Left ventricle myocardium inferior (tissue), 1 donor: ENCODE measurements around the gene PCDHA2. TPM values are rescaled to one million over a fixed set of nuclear protein-coding genes. Genes with fewer than 3 reads are reported as not detected.
A peak's percentile ranks its signal among the peaks of the same experiment; 100 is the strongest.
"Not testable (repeated sequence)": the region's sequence is repeated elsewhere in the genome, so short reads cannot be mapped to it uniquely, and the experiment has no call there.

Experiments used
- DNase-seq: peaks from one replicate; pipeline ENCODE4 v3.0.0-alpha.2; 2020
- H3K27ac ChIP-seq: fragments of 200-600 bp; replicated peaks from 2 replicates; pipeline ENCODE4 v1.8.0; 2021
- H3K27me3 ChIP-seq: fragments of 200-600 bp; 2 replicates; pipeline ENCODE4 v1.8.0; 2021; ENCODE audit warnings: low read depth
- H3K36me3 ChIP-seq: fragments of 200-600 bp; 2 replicates; pipeline ENCODE4 v1.8.0; 2021
- H3K4me1 ChIP-seq: fragments of 200-600 bp; 2 replicates; pipeline ENCODE4 v1.8.0; 2021
- H3K4me3 ChIP-seq: fragments of 200-600 bp; 2 replicates; pipeline ENCODE4 v1.8.0; 2021; ENCODE audit warnings: mild to moderate bottlenecking, moderate library complexity
- H3K9me3 ChIP-seq: fragments of 200-600 bp; replicated peaks from 2 replicates; pipeline ENCODE4 v1.8.0; 2021
- CTCF ChIP-seq: fragments of 200-600 bp; IDR thresholded peaks from 2 replicates; pipeline ENCODE4 v1.8.0; 2021; ENCODE audit warnings: antibody characterized with exemption, mild to moderate bottlenecking, borderline replicate concordance
- intact Hi-C: fragments of 100-400 bp; cut with micrococcal nuclease; formaldehyde crosslinking; loops from one replicate; pipeline ENCODE4 v1.11.0; 2022
- total RNA-seq: library from RNA; stranded (reverse); fragmentation: NEBNext Ultra II Directional; extraction: Animal tissue kit (Norgen Biotek cat#: 25700); gene quantifications from one replicate; pipeline ENCODE4 v1.2.1, GENCODE V29; 2021
- donor health status: DM: no; HTN: yes; CAD: no; lungs with severe emphysema.

Gene PCDHA2
- total RNA-seq, 1 donor from 2014 or later = not detected

GRCh38 chr5:140823475-140823874 is 28.8 kb downstream of the PCDHA2 start:
- intact Hi-C loops = no loop called here
- no peak for DNase-seq
- peaks cover 51% of the 10 kb centered on the region for H3K9me3 ChIP-seq
- no peak overlapping the region for H3K4me3 ChIP-seq
- peaks cover 74% of the 10 kb centered on the region for H3K27me3 ChIP-seq
- no peaks in the 10 kb centered on the region for H3K4me1 ChIP-seq
- no peaks in the 10 kb centered on the region for H3K36me3 ChIP-seq
- no peak overlapping the region for H3K27ac ChIP-seq
- TF ChIP-seq CTCF = no peak

- H3K27me3 ChIP-seq = peaks cover 93% of the 10 kb centered on the region
- H3K4me1 ChIP-seq = no peaks in the 10 kb centered on the region
- no peak within 1 kb of the TSS for H3K27ac ChIP-seq
- peaks cover 64% of the 10 kb centered on the region for H3K9me3 ChIP-seq
- no peak for DNase-seq
- no peak within 1 kb of the TSS for H3K4me3 ChIP-seq
- no peaks in the 10 kb centered on the region for H3K36me3 ChIP-seq
- intact Hi-C loops = no loop called here
- no peak for TF ChIP-seq CTCF
Observed at GRCh38 chr5:140827704-140828361, 33.2 kb downstream of the PCDHA2 start, which contains the start of gene PCDHA6. TSS of gene PCDHA6 (plus strand) at chr5:140827960. CDS start at chr5:140828092, 132 bp downstream.

- Histone ChIP-seq H3K36me3 (no peaks in the 10 kb centered on the region), H3K4me1 (no peaks in the 10 kb centered on the region), H3K9me3 (peaks cover 59% of the 10 kb centered on the region), H3K4me3 (no peak overlapping the region), H3K27me3 (peaks cover 93% of the 10 kb centered on the region), H3K27ac (no peak overlapping the region)
- intact Hi-C loops = no loop called here
- DNase-seq = no peak
- no peak for TF ChIP-seq CTCF
Observed at GRCh38 chr5:140828362-140828737, 33.7 kb downstream of the PCDHA2 start.

- H3K36me3 ChIP-seq, intact Hi-C loops, DNase-seq, H3K4me3 ChIP-seq, H3K27ac ChIP-seq, H3K4me1 ChIP-seq: not testable (repeated sequence)
- Histone ChIP-seq H3K27me3 (peaks cover 92% of the 10 kb centered on the region), H3K9me3 (peaks cover 59% of the 10 kb centered on the region)
Observed at GRCh38 chr5:140829511-140830501, 35.2 kb downstream of the PCDHA2 start.

- no peak for TF ChIP-seq CTCF
- H3K27me3 ChIP-seq = peaks cover 86% of the 10 kb centered on the region
- no peaks in the 10 kb centered on the region for H3K4me1 ChIP-seq
- H3K36me3 ChIP-seq = no peaks in the 10 kb centered on the region
- H3K27ac ChIP-seq = no peak within 1 kb of the TSS
- H3K4me3 ChIP-seq = peak within 1 kb of the TSS; percentile 27
- H3K9me3 ChIP-seq = peaks cover 57% of the 10 kb centered on the region
- no peak for DNase-seq
- intact Hi-C loops = no loop called here
Observed at GRCh38 chr5:140833993-140834392, 39.3 kb downstream of the PCDHA2 start, which contains the start of gene PCDHA7. TSS of gene PCDHA7 (plus strand) at chr5:140834269. CDS start at chr5:140834384, 115 bp downstream.

GRCh38 chr5:140834439-140835008 is 39.9 kb downstream of the PCDHA2 start:
- H3K4me1 ChIP-seq, intact Hi-C loops, H3K36me3 ChIP-seq, DNase-seq, H3K27ac ChIP-seq: not testable (repeated sequence)
- H3K9me3 ChIP-seq = peaks cover 52% of the 10 kb centered on the region
- peak overlapping the region; percentile 27 for H3K4me3 ChIP-seq
- peaks cover 86% of the 10 kb centered on the region for H3K27me3 ChIP-seq
